HG03095 (cell line): ENCODE data around the gene CCR6.

Source experiments
- ATAC-seq: cut with Tn5 transposase; IDR thresholded peaks from one replicate; pipeline ENCODE4 v1.9.1; 2021; ENCODE audit warnings: moderate library complexity; ENCODE audit not compliant: unreplicated experiment

CCR6 gene

DNA sequence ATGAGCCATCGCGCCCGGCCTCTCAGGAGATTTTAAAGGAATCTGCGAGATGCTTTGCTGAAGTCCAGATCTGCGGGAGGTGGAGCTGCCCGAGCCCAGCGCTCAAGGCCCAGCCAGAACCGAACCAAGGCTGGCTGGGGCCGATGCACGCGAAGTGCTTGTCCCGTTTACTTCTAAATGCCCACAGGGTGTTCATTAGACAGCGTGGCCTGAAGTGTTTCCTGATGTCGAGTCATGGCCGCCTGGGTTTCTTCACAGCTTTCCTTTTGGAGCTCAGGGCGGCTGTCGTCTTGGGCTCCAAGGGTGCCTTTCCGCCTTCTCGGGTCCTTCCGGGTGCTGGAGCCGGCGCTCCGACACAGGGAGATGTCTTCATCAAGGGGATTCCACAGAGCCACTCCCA lies 25.1 kb upstream of the CCR6 start:
- no peak for ATAC-seq

DNA sequence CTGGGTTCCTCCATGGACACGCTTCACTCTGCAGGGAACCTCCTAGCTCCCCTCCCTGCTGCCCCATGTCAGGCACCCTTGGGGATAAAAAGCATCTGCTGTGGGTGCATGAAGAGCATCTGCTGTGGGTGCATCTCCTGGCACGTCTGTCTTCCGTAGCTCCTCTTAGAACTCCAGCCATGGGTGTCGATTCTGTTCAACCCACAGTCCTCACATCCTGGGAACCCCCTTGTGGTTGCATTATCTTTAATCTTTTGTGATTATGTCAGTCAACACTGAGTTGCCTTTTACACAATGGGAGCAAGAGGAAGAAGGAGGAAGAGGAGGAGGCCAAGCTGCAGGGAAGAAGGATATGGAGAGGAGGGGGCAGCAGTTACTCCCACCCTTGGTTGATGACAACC lies 24.1 kb upstream of the CCR6 start:
- no peak for ATAC-seq

DNA sequence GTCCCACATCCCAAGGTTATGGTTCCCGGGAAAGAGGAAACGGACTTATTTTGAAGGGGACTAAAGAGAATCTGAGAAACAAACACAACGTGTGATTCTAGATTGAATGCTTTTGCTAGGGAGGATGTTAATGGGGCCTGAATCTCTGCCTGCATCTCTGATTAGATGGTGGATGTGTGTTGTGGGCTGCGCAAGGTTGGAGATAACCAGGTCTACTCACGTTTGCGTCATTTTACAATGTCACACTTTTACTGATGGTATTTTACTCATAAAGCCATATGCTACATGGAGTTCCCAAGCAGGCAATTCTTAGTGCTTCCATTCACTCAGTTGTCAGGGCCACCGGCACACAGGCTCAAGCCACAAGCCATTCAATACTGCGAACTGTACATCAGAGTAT lies 23.2 kb upstream of the CCR6 start:
- no peak for ATAC-seq

DNA sequence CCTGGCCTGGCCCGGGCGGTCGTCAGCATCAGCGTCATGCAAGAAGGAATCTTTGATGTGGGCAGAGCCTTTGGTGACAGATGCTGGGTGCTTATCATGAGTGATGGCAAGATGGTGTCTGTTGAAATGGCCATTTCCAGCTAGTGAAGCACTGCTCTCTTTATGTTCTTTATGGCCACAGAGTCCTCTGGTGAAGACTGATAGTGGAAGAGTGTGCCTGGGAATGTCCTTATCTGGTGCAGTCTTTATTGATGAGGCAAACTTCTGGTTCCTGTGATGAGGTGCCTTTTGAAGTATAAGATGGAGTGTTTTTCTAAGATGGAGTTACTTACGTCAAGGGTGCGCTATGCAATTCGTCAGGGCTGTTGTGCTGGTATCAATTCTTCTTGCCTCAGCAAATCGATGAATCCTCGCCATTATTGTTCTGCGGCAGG lies 22.6 kb upstream of the CCR6 start:
- ATAC-seq, result no peak

DNA sequence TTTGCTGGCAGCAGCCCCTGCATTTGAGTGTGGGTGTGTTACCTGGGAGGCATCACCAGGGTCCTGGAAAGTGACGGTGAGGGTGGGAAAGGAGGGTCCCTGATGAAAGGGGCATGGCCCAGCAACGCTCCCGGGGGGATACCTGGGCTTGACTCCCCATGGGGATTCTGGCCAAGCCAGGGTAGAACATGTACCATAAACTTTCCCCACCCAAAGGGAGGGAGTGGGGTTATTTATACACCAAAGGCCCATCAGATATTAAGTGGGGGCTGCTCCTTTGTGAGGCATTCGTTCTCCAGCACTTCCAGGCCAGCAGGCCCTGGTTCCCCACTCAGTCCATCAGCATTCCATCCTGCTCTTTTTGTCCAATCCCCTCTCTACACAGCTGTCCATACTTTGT lies 20.6 kb upstream of the CCR6 start:
- no peak for ATAC-seq

DNA sequence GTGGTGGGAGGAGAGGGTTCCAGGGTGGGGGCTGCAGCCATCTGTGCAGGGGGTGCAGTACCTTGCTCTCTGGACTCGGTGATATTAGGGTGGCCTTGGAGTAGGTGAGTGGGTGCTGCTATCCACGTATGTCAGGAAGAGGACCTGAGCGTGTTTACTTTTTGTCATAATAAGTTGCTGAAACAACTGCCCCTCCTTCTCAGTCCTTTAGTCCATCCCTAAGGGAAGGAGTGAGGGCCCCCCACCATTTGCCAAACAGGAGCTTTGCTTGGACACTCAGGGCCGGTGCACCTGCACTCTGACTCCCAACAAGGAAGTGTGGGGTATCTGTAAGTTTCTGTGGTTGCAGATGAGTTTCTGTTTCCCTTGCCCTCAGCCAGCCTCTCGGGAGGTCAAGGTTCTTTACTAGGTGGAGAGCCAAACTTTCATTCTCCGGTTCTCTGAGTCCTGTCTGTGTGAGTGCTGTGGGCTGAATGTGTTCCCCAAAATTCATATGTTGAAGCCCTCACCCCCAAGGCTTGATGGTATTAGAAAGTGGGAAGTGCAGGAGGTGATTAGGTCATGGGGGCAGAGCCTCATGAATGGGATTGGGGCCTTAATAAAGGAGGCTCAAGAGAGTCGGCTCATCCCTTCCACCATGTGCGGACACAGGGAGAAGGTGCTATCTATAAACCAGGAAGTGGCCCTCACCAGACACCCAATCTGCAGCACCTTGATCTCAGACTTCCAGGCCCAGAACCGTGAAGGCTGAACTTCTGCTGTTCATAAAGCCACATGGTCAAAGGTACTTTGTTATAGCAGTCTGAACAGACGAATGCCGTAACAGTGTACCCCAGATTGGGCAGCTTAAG lies 19.6 kb upstream of the CCR6 start:
- ATAC-seq, result peak; percentile 96

DNA sequence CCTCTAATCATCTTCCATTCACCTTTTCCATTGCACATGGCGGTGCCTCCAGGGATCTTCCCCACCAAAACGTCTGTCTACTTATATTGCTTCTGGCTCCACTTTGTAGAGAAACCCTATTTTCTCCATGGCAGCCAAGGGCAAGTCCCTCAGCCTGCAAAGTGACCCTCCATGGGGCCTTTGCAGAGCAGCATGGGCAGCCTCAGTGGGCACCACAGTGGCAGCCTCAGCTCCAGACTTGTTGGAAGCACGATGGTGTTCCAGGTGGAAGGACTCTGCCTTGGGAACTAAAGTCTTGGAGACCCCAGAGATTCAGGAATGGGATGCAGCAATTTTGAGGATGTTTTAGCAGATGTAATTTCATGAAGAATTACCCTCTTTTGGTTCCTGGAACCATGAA lies 18.5 kb upstream of the CCR6 start:
- no peak for ATAC-seq

DNA sequence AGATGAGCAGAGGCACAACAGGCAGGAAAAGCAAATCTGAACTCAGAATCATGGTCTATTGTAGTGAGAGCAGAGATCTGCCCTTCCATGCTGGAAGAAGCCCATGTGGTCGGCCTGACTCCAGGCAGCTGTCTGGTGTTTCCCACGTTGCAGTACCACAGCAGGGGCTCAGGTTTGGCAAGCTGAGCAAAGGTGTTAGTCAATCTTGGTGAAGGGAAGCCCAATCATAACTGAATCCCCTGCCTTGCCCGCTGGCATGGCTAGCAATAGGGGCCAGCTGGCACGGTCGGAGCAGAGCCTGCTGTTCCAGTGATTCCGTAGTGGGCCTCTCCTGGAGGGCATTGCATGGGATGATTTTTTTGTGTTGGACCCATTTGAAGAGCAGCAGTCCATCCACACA lies 17.8 kb upstream of the CCR6 start:
- no peak for ATAC-seq

DNA sequence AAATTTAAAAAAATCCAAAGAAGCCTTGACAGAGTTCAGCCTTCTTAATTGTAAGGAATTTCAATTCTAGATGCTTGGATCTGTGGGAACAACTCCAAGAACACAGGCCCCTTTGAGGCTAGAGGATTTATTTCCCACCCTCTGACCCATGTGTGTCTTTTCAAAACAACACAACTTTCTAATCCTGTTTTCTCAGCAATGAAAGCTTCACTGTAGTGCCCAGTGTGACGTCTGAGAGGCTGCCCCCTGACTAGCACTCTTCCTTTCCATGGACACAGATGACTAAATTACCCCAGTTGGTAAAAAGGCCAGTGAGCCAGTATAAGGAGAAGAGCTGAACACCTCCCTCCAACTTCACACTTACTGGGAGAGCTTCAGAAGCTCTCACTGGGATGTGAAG lies 16.5 kb upstream of the CCR6 start:
- ATAC-seq, result no peak

DNA sequence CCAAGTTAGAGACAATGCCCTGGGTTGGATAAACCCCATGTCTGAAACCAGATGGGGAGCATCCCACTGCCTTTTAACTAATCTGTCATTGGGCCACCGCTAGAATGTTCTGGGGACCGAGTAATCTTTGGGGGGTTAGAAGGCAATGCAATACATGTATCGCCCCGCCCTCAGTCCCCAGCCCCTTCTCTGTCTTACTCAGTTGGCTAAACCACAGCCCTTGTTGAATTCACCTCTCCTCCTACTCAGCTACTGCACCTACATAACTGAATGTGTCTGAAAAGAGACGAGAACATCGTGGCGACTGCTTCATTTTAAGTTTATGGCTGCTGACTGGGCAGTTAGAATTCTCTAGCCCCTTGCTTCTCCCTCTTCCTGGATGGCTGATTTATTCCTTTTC lies 15.1 kb upstream of the CCR6 start:
- ATAC-seq, result no peak

DNA sequence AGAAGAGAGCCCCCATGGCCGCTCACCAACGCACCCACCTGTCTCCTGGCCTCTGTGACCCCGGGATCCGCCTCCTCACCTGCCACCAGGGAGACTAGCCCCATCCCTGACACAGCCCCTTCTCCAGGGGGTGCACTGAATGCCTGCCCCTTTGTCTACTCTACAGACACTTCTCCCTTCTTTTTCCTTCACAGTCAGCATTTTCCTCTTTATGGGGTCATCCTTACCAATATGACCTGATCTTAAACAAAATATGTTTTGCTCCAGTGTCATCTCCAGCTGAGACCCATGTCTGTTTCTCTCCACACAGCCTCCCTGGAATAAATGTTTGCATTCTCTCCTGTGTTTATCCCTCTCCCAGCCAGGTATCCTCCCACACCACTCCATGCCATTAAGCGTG lies 14.6 kb upstream of the CCR6 start:
- no peak for ATAC-seq

DNA sequence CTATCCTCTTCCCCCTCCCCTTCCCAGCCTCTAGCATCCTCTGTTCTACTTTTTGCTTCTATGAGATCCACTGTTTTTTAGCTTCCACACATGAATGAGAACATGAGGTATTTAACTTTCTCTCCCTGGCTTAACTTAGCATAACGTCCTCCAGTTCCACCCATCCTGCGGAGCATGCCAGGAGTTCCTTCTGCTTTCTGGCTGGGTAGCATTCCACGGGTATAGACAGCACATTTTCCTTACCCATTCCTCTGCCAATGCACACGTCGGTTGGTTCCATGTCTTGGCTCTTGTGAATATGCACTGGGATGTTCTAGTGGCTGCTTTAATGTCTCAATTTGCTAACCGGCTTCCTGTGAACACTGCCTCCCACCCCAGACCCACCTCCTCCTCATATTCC lies 13.2 kb upstream of the CCR6 start:
- no peak for ATAC-seq

DNA sequence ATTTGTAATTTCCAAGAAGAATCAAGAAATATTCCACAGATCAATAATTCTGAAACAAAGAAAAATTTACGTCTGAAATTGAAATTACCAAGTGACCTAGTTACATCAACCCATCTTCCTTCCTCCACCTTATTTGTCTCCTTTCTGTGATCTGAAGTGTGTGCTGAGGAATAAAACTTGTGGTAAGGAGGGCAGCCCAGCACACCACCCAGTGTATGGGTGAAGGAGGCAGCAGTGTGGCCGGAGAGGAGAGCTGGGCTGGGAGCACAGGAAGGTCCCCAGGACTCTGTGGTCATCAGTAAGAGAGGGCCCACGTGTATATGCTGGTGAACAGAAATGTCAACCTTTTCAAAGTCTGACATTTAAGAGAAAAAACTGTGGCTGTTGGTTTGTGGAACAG lies 11.3 kb upstream of the CCR6 start:
- ATAC-seq, result no peak

DNA sequence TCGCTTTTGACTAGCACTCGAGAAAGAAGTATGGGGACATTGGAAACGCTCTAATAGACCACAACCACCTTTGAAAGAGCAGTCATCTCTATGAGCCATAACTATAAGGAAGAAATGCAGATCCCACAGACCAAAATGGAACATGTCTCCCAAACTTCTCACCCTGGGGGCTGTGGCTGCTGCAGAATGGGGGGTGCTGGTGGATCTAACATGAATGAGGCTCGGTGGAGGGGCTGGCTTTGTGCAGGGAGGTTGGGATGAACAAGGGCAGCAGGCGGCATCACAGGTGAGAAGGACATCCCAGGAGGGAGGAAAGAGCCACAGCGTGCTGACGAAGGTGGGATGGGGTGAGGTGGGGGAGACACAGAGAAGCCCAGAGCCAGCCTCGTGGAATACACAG lies 10.5 kb upstream of the CCR6 start:
- ATAC-seq, result no peak

DNA sequence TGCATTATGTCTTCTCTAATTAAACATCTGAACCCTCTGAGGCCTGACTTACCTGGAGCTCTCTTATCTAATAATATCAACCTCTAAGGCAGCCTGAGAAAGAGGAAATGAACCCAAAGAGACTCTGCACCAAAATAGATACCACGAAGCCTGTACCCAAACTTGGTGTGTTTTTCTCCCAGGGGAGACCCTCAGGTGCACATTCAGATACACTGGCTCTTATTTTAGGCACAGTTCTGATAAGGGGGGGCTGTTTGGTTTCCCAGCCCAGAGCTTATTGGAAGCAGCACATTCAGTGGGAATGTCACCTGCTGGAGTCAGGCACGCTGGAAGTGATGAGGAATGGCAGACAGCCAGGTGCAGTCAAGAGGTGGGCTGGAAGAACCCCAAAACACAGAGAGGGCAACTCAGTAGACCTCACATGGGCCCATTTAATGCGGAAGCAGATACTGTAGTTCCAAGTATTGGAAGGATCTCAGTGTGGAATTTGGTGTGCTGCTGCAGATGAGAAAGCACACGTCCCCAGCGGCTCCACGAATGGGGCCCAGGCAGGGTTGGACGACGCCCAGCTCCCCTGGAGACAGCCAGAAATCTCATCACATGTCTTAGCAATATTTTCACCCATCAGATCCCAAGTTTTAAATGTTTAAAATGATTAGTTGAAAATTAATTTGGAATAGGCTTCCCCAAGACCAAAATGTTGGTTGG lies 9.7 kb upstream of the CCR6 start:
- ATAC-seq, result peak; percentile 48

DNA sequence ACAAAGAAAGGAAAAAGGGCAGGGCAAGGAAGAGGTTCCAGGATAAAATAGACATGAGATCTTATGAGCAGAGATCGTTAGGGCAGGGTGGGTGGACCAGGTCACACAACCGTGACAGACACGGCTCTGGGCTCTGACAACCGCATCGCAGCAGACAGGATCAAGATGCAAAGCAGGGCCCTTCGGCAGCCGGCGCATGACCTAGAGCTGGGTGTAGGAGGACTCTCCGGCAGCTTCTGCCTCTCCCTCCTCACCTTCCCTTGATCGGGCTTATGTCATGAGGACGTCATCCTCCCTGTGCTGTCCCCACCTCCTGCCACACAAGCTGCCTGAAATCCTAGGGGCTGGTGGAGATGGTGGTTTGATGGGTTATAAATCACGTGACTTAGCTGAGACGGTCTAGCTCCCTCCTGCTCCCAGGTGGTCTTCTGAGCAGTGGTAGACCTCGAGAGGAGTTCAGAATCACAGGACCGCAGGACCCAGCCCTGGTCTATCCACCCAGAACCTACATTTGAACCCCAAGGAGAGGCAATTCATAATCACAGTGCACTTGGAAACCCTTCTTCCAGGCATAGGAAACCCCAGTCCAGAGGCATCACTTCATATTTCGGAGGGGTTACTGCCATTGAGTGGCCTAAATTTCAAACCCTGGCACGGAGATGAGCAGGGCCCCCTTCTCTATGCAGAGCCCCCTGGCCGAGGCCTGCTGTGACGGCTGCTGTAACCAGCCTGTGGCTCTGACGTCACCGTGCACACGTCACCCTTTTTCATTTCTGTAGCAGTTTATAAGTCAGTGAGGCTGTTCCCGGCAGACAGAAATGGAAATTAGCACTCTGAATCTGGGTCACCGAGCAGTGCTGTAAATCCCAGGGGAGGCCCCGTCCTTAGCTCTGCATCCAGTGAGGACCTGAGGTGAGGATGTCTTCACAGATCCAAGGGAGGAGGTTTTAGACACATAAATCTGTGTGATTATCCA lies 8.7 kb upstream of the CCR6 start:
- peak; percentile 82 for ATAC-seq

DNA sequence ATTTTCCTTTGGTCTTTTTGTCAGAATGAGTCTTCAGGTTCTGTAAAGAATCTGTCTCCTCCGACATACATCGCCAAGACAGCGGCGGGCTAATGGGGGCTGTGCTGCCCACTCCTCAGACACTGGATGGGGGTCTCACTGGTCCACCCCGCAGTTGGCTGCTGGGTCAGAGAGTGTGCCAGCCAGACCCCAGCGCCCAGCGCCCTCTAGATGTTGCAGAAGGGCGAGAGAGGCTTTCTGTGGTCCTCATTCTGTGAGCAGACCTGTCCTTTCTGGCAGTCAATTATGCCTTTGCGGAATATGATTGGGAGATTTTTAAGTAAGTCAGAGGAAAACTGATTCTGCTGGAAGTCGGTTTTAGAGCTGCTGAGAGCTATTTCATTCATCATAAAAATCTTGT lies 7.8 kb upstream of the CCR6 start:
- no peak for ATAC-seq

DNA sequence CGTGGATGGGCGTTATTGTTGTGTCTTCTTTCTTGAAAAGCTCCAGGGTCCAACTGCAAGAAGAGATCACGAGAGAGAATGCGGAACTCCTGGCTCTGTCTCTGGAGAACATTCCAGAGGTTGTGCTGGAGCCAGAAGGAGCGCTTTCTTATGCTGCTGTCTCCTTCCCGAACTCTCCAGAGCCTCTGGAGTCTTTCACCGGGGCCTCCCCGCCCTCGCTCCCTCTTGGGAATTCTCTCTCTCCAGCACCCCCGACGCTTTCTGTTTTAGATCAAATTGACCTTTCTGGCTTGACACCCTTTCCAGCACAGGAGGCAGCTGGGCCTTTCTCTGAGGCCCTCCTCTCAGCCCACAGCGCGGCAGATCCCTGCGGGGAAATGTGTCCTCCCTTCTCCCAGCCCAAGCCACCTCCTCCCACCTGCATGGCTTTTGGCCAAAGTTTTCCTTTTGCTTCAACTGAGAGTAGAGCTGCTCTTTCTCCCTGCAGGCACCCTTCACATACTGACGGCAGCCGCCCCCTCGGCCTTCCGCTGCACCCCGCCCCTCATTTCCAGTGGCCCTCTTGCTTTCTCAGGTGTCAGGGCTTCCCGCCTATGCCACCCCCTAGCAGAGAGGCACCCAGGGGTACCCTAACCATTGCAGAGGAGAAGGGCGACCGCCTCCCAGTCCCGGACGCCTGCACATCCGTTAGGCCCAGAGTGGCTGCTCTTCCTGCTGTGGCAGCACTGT lies 6.6 kb upstream of the CCR6 start:
- ATAC-seq, result no peak

DNA sequence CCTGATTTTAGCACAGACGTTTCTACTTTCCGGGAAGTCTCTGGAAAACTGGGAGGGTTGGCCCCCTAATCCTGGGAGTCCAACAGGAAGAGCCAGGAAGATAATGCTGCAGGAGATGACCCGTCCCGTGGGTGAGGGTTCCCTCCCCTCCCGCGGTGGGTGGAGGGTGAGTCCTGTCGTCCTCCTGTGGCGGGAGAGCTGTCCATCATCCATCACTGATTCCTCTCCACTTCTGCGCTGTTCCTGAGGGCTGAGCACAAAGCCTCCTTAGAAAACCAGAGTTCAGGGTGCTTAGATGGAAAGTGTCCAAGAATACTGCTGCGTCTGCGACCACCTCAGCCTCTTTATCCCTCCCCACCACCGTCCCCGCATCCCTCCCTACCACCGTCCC lies 6.1 kb upstream of the CCR6 start:
- no peak for ATAC-seq

DNA sequence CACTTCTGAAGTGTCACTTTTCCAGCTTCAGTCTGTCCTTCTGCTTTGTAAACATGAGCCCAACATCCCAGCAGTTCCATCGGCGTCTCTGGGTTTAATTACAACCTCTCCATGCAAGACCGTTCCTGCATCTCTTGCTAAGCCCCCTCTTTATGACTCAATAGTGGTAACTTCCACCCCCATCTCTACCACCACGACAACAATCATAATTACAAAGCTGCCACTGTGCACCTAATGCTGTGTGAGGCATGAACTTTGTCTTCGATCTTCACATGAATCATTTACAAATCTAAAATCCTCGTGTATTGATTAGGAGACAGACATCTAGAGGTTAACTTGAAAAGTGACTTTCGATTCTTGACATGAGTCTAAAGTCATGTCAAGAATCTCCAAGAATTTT lies 4.9 kb upstream of the CCR6 start:
- no peak for ATAC-seq

DNA sequence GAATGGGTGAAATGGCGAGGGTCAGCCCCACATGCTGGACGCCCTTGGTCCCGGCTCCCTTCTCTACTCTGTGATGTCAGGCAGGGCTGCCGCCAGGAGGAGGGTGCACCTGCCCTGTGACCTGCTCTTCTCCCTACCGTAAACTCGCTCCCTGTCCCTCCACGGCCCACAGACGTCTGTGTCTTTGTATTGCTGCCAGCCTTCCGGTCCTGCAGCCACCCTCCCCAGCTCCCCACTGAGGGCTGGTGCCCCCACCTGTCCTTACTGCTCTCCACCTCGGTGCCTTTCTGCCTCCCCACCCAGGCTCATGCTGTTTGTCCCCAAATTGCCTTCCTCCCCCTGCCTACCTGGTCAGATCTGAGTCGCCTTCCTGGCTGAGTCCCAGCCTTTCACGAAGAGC lies 4.1 kb upstream of the CCR6 start:
- ATAC-seq, result no peak
